GM12801 (cell line): Measurements from ENCODE around the gene IP6K1.

Experiments
- TF ChIP-seq, protein P1 (sequence below): IDR thresholded peaks from one replicate; pipeline ENCODE4 v1.5.1; 2011; ENCODE audit warnings: control low read depth; ENCODE audit not compliant: insufficient read length; ENCODE audit errors: extremely low read depth

IP6K1 gene

DNA sequence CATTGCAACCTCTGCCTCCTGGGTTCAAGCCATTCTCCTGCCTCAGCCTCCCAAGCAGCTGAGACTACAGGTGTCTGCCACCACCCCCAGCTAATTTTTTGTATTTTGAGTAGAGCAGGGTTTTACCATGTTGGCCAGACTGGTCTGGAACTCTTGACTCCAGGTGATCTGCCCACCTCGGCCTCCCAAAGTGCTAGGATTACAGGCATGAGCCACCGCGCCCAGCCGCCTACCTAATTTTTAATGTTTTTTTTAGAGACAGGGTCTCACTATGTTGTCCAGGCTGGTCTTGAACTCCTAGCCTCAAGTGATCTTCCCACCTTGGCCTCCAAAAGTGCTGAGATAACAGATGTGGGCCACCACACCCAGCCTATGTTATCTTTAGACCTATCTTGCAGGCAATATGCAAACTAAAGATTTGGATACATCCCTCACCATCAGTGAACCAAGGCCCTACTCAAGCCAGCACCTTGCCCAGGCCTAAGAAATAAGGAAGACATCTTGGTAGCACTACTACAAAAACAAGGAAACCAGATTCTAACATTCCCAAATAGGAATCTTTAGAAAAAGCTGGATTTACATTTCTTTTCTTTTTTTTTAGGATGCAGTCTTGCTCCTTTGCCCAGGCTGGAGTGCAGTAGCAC lies 56.3 kb downstream of the IP6K1 start:
- TF ChIP-seq, protein P1, sequence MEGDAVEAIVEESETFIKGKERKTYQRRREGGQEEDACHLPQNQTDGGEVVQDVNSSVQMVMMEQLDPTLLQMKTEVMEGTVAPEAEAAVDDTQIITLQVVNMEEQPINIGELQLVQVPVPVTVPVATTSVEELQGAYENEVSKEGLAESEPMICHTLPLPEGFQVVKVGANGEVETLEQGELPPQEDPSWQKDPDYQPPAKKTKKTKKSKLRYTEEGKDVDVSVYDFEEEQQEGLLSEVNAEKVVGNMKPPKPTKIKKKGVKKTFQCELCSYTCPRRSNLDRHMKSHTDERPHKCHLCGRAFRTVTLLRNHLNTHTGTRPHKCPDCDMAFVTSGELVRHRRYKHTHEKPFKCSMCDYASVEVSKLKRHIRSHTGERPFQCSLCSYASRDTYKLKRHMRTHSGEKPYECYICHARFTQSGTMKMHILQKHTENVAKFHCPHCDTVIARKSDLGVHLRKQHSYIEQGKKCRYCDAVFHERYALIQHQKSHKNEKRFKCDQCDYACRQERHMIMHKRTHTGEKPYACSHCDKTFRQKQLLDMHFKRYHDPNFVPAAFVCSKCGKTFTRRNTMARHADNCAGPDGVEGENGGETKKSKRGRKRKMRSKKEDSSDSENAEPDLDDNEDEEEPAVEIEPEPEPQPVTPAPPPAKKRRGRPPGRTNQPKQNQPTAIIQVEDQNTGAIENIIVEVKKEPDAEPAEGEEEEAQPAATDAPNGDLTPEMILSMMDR: no peak

GRCh38 chr3:49727924-49728361 lies 58.4 kb downstream of the IP6K1 start:
- TF ChIP-seq, protein P1: no peak

GRCh38 chr3:49727154-49727923 lies 59.0 kb downstream of the IP6K1 start:
- TF ChIP-seq, protein P1: no peak

- TF ChIP-seq, protein P1: no peak
Measured at GRCh38 chr3:49725906-49726681, 60.2 kb downstream of the IP6K1 start.

GRCh38 chr3:49724586-49724985 lies 61.8 kb downstream of the IP6K1 start:
- TF ChIP-seq, protein P1: no peak

DNA sequence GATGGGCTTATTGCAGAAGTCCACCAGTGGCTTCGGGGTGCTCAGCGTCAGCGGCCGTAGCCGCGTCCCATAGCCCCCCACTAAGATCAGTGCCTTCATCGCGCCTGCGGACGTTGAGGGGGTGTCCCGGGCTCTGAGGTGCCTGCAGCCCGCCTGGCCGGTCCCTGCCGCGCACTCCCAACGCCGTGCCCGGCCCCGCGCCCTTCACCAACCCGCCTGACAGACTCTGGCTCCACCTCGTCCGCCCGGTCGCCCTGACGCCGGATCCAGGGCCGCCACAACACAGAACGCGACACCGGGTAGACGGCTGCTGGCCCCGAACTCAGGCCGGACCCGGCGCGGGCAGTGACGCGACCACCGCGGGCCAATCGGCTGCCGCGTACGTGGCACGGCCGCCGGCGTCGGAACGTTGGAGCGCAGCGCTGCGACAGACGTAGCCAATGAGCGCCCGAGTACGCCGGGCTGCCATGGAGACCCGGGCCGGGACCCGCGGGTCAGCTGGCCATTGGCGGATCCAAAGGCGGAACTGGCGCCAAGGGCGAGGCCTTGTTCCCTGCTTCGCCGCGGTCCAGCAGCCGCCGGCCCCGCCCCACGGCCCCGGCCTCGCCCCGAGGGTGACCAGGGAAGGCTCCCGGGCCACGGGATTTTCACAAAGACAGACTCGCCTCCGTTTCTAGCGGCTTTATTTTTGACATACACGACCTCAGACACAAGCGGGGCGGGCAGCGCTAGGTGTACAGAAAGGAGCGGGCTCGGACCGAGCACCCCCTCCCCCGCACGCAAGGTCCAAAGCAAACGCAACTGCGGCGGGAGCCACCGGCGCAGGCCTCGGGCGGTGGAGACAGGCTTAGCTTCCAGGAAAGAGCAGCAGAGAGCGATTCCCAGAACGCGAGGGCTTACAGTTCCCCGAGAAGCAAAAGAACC lies 62.5 kb downstream of the IP6K1 start, which contains the start of gene GMPPB:
GMPPB (minus strand) TSS at position 324 of the 924 bp plus-strand sequence; CDS start at position 99, 225 bp downstream.
- TF ChIP-seq, protein P1: no peak
